Pancreas (tissue), 10 donors: ENCODE results near the gene IL9. TPM values are rescaled to one million over a fixed set of nuclear protein-coding genes. Genes with fewer than 3 reads are reported as not detected.

Source experiments
- ATAC-seq, 4 donors: fragments of 200-7000 bp; cut with Tn5 transposase; one replicate each; pipeline versions ENCODE4 v1.8.0 to v1.9.1; 2020; ENCODE audit warnings: mild to moderate bottlenecking in 4 of 4, moderate library complexity in 4 of 4
- DNase-seq, 6 donors: peaks; one replicate each; pipeline ENCODE4 v3.0.0-alpha.2; 2020
- FAIRE-seq: peaks from 2 replicates; lab custom pipeline; 2012; peaks lifted over from hg19 to GRCh38; lab: Jason Lieb, UNC
- H3K27ac ChIP-seq, 4 donors: fragments of 200-600 bp; sonication (generic); 1 replicate in 3 of 4; 2 replicates in 1 of 4; pipeline versions ENCODE4 v1.5.0 to v1.8.0; 2020
- H3K27me3 ChIP-seq, 4 donors: fragments of 200-600 bp; one replicate each; pipeline ENCODE4 v1.8.0; 2021
- H3K36me3 ChIP-seq, 3 donors: fragments of 200-600 bp; sonication (generic) in 1 of 3; one replicate each; pipeline versions ENCODE4 v1.5.0 to v1.8.0; 2020 to 2021
- H3K4me1 ChIP-seq, 3 donors: fragments of 200-600 bp; one replicate each; pipeline ENCODE4 v1.8.0; 2021
- H3K4me3 ChIP-seq, 4 donors: fragments of 200-600 bp; sonication (generic) in 2 of 4; one replicate each; pipeline versions ENCODE4 v1.5.0 to v1.8.0; 2020 to 2021
- H3K9me3 ChIP-seq, 4 donors: fragments of 200-600 bp; one replicate each; pipeline ENCODE4 v1.8.0; 2021
- WGBS, 2 donors: extraction: QIAGEN DNeasy Blood & Tissue Kit; methylation state at CpG; one replicate each; pipeline ENCODE4 v1.1.7; 2013; 5-methylcytosine and 5-hydroxymethylcytosine counted together
- intact Hi-C, 3 donors: fragments of 100-400 bp; cut with DNase I; formaldehyde crosslinking; loops; one replicate each; pipeline versions ENCODE4 v1.11.1 to v1.14.2; 2022
- polyA plus RNA-seq, 2 donors: library from polyadenylated mRNA; stranded (reverse); fragments of 200-250 nt; gene quantifications; one replicate each; pipeline ENCODE4 v1.2.3, GENCODE V29; 2013
- total RNA-seq, 6 donors: library from RNA; stranded (reverse); fragmentation: NEBNext Ultra II Directional in 4 of 6; extraction: Animal tissue kit (Norgen Biotek cat#: 25700) in 4 of 6; gene quantifications; one replicate each; pipeline versions ENCODE4 v1.2.1 to v1.2.4, GENCODE V29; 2021 to 2023
- TF ChIP-seq, protein P1 (sequence below), 4 donors: fragments of 200-600 bp; sonication (generic) in 3 of 4; IDR thresholded peaks; one replicate each; pipeline versions ENCODE4 v1.5.0 to v1.8.0; 2021; ENCODE audit warnings: antibody characterized with exemption in 4 of 4
- donor health status: healthy with polysubstance abuse.
- donor health status: DM: no; HTN: no; CAD: no; lungs with moderate emphysema.
- donor health status: DM: no; HTN: no; CAD: no.
- donor health status: control.
- donor health status: control.
- donor health status: Bipolar disorder and iron deficiency.
- donor health status: DM: yes; HTN: yes; CAD: no.
- donor health status: DM: no; HTN: no; CAD: no.
- donor health status: DM: no; HTN: no; CAD: no.
- donor health status: DM: yes; HTN: yes; CAD: no.

IL9 gene
- total and polyA plus RNA-seq, 8 donors = not detected

DNA sequence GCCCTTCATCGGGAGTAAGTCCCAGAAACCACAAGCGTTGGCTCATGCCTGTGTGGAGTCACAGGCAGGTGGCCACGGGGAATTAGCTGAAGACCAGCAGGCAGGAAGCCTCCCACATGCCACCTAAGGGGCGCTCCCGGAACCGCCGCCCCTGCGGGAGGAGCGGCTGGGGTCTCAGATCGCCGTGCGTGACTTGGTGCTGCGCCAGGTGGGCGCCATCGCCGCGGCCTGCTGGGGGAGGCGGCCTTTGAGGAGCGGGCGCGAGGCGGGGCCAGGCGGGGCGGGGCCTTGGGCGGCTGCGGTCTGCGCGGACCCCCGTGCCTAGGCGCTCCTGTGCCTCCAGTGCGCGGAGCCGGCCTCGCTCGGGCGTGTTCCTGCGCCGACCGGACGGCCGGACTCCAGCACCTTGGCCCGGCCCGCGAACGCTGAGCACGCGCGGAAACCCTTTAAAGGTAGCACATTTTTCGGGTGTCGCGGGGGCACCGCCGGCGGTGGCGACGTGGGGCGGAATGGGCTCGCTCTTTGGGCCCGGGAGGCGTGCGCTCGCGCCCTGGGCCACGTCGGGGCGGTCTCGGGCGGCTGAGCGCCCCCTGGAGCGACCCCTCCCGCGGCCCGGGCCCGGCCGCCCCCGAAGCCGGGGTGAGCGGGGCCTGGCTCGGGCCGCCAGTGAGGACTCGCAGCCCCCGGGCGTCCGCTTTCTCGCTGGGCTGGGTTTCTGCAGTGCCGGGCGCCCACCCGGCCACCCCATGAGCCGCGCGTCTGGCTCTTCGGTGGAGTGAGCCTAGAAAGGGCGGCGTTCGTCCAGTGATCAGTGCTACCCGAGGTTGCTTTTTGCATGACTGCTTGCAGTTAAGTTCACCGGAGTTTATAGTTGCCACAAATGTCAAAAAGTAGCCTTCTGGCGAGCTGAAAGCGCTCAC is 34.6 kb upstream of the IL9 start:
- ATAC-seq (peak in 1 of 4 donors; percentile 32), FAIRE-seq (no peak), DNase-seq (peak in 4 of 6 donors; percentile 10 to 59 (median 38))
- Histone ChIP-seq H3K27me3 (peaks cover 0 to 35% (median 10%) of the 10 kb centered on the region in 4 donors), H3K4me3 (peak overlapping the region in 2 of 4 donors; percentile 24 to 43), H3K27ac (no peak overlapping the region), H3K9me3 (no peaks in the 10 kb centered on the region), H3K4me1 (no peaks in the 10 kb centered on the region), H3K36me3 (no peaks in the 10 kb centered on the region)
- TF ChIP-seq, protein P1, sequence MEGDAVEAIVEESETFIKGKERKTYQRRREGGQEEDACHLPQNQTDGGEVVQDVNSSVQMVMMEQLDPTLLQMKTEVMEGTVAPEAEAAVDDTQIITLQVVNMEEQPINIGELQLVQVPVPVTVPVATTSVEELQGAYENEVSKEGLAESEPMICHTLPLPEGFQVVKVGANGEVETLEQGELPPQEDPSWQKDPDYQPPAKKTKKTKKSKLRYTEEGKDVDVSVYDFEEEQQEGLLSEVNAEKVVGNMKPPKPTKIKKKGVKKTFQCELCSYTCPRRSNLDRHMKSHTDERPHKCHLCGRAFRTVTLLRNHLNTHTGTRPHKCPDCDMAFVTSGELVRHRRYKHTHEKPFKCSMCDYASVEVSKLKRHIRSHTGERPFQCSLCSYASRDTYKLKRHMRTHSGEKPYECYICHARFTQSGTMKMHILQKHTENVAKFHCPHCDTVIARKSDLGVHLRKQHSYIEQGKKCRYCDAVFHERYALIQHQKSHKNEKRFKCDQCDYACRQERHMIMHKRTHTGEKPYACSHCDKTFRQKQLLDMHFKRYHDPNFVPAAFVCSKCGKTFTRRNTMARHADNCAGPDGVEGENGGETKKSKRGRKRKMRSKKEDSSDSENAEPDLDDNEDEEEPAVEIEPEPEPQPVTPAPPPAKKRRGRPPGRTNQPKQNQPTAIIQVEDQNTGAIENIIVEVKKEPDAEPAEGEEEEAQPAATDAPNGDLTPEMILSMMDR (IDR thresholded peaks at IDR 0.05) = no peak
- WGBS, 2 donors = 4% methylated on average over 90 to 99 of the region's 99 CpGs
- intact Hi-C loops = no loop called here

DNA sequence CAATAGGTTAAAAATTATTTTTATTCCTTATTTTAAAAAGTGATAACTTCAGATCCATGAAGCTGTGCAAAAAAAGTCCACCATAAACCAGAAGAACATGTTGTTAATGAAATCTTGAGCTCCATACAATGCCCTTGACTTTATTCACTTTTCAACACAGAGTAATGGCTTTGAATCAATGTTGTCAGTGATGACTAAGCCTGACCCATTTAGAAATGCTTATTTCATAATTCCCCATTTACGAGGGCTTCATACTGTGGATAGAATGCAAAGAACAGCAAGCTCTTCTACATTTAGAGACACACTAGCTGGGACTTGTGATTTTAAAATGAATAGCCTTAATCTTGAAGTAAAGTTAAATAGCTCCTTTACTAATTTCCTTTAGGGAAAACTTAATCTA is 25.7 kb upstream of the IL9 start:
- 41 to 76% methylated on average over 1 of the region's 1 CpG for WGBS, 2 donors
- H3K36me3 ChIP-seq = no peaks in the 10 kb centered on the region
- H3K4me1 ChIP-seq = no peaks in the 10 kb centered on the region
- no peak overlapping the region for H3K27ac ChIP-seq
- peaks cover 0 to 15% (median 0%) of the 10 kb centered on the region in 4 donors for H3K27me3 ChIP-seq
- TF ChIP-seq, protein P1 (IDR thresholded peaks at IDR 0.05) = no peak
- no peak overlapping the region for H3K4me3 ChIP-seq
- no peaks in the 10 kb centered on the region for H3K9me3 ChIP-seq
- intact Hi-C loops = no loop called here
- DNase-seq = no peak
- no peak for FAIRE-seq
- no peak for ATAC-seq

DNA sequence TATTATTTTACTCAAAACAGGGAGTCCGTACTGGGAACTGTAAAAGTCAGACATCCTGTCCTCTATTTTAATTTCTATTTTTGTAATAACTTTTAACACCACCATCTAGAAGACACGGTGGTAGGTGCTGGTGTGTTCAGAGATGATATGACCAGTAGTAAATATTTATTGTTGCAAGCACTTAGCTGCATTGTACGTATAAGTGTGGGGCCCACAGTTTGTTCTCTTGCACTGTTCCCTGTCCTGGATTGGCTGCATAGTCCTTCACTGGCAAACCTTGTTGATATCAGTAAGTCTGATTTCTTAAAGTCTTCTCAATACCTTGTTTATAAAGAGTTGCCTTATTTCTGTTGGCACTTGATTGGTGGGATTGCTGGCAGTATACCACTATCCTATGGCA is 24.6 kb upstream of the IL9 start:
- ATAC-seq = no peak
- intact Hi-C loops = no loop called here

DNA sequence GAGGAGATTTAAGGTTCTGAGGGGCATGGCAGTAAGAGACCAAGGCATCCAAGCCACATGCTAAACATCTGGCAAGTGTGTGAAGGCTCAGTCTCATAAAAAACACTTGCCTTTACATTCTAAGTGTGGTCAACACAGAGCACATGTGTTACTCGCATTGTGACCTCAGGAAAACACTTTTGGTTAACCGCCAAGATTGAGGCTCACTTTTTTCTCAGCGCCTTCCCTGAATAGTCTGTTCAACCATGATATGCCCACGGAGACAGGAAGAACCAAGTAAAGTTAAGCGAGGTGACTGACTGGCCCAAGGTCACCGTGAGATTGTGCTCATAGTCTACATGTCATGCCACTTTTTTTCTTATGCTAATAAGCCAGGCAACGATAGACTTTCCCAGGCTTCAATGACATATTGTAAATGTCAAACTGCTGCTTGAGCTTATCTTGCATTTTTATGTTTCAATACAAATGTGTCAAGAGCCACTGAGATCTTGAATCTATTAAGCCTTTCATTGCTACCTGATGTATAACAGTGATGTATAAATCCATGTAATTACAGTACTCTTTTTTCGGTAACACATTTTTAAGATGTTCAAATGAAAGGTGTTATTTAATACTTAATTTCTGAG is 21.1 kb upstream of the IL9 start:
- H3K36me3 ChIP-seq = no peaks in the 10 kb centered on the region
- TF ChIP-seq, protein P1 (IDR thresholded peaks at IDR 0.05) = no peak
- intact Hi-C loops = no loop called here
- ATAC-seq (no peak), DNase-seq (no peak), FAIRE-seq (no peak)
- no peak overlapping the region for H3K27ac ChIP-seq
- H3K9me3 ChIP-seq = no peaks in the 10 kb centered on the region
- H3K4me1 ChIP-seq = no peaks in the 10 kb centered on the region
- no peak overlapping the region for H3K4me3 ChIP-seq
- H3K27me3 ChIP-seq = peaks cover 0 to 8% (median 0%) of the 10 kb centered on the region in 4 donors
- WGBS, 2 donors = 50 to 57% methylated on average over 8 of the region's 8 CpGs

More for the DNA sequence above, 24.6 kb upstream of the IL9 start:
- no peak for DNase-seq
- Histone ChIP-seq H3K36me3 (no peaks in the 10 kb centered on the region), H3K27ac (no peak overlapping the region), H3K27me3 (peaks cover 0 to 8% (median 0%) of the 10 kb centered on the region in 4 donors), H3K9me3 (no peaks in the 10 kb centered on the region), H3K4me1 (no peaks in the 10 kb centered on the region), H3K4me3 (no peak overlapping the region)
- 57 to 61% methylated on average over 3 of the region's 3 CpGs for WGBS, 2 donors
- TF ChIP-seq, protein P1 (IDR thresholded peaks at IDR 0.05) = no peak
- no peak for FAIRE-seq
